HEK293T (cell line): ENCODE data around the gene CALCB.

Experiments
- CTCF ChIA-PET: fragments of 350-600 bp; formaldehyde crosslinking; extraction: SDS; loops from one replicate; lab custom pipeline; 2021; ENCODE audit warnings: antibody characterized with exemption, inconsistent platforms; lab: Yijun Ruan, JAX
- POLR2A ChIA-PET: fragments of 350-600 bp; formaldehyde crosslinking; extraction: SDS; loops from one replicate; lab custom pipeline; 2020; ENCODE audit warnings: antibody characterized with exemption, inconsistent platforms; lab: Yijun Ruan, JAX
- DNase-seq: peaks from one replicate; pipeline ENCODE4 v3.0.0; 2012; ENCODE audit warnings: mixed read lengths; ENCODE audit errors: extremely low spot score
- ARNT ChIP-seq: fragments of 450-650 bp; IDR thresholded peaks from 2 replicates; pipeline ENCODE4 v1.6.1; 2017; ENCODE audit warnings: mild to moderate bottlenecking
- BHLHE40 ChIP-seq: fragments of 450-650 bp; IDR thresholded peaks from 2 replicates; pipeline ENCODE4 v1.6.1; 2016; ENCODE audit warnings: mild to moderate bottlenecking, moderate library complexity, borderline replicate concordance
- CTBP1 ChIP-seq: fragments of 450-650 bp; IDR thresholded peaks from 2 replicates; pipeline ENCODE4 v1.6.1; 2016; ENCODE audit warnings: borderline replicate concordance
- ELF4 ChIP-seq: fragments of 450-650 bp; IDR thresholded peaks from 2 replicates; pipeline ENCODE4 v1.6.1; 2017; ENCODE audit warnings: antibody characterized with exemption
- FOXA1 ChIP-seq: fragments of 450-650 bp; IDR thresholded peaks from 2 replicates; pipeline ENCODE4 v1.6.1; 2016; ENCODE audit warnings: mild to moderate bottlenecking
- FOXK2 ChIP-seq: fragments of 450-650 bp; IDR thresholded peaks from 2 replicates; pipeline ENCODE4 v1.6.1; 2016; ENCODE audit warnings: mild to moderate bottlenecking
- FOXM1 ChIP-seq: fragments of 450-650 bp; IDR thresholded peaks from 2 replicates; pipeline ENCODE4 v1.6.1; 2017; ENCODE audit warnings: mild to moderate bottlenecking, borderline replicate concordance
- HDGF ChIP-seq: fragments of 450-650 bp; IDR thresholded peaks from 2 replicates; pipeline ENCODE4 v1.6.1; 2017; ENCODE audit warnings: antibody characterized with exemption, borderline replicate concordance
- L3MBTL2 ChIP-seq: fragments of 450-650 bp; conservative IDR thresholded peaks from 2 replicates; pipeline ENCODE4 v1.6.1; 2016; ENCODE audit warnings: mild to moderate bottlenecking
- LEF1 ChIP-seq: fragments of 450-650 bp; IDR thresholded peaks from 2 replicates; pipeline ENCODE4 v1.6.1; 2017; ENCODE audit warnings: mild to moderate bottlenecking, borderline replicate concordance
- NFRKB ChIP-seq: fragments of 450-650 bp; IDR thresholded peaks from 2 replicates; pipeline ENCODE4 v1.6.1; 2016; ENCODE audit warnings: mild to moderate bottlenecking, moderate library complexity
- SP1 ChIP-seq: fragments of 450-650 bp; IDR thresholded peaks from 2 replicates; pipeline ENCODE4 v1.6.1; 2017
- SUZ12 ChIP-seq: fragments of 450-650 bp; IDR thresholded peaks from 2 replicates; pipeline ENCODE4 v1.6.1; 2016; ENCODE audit warnings: mild to moderate bottlenecking
- TARDBP ChIP-seq: fragments of 450-650 bp; IDR thresholded peaks from 2 replicates; pipeline ENCODE4 v1.6.1; 2016
- ZNF384 ChIP-seq: fragments of 450-650 bp; IDR thresholded peaks from 2 replicates; pipeline ENCODE4 v1.6.1; 2016
- TF ChIP-seq, protein P1 (sequence below): fragments of 450-650 bp; IDR thresholded peaks from 2 replicates; pipeline ENCODE4 v1.6.1; 2016

The CALCB gene

DNA sequence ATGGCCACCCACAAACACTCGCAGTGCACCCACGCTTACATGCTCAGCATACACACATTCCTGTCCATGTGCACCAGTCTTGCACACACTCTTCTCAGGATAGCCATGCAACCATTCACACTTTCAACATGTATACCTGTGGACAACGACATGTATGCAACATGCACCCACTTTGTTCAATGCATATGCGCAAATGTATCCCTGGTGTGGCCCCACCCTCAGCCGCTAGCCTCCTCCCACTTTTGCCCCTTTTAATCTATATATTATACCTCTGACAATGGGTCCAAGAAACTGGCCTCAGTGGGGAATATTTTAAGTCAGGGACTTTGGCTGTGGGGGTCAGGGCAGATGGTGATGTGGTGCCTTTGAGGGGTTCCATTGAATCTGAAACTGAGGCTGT, 42.3 kb downstream of the CALCB start:
- TF ChIP-seq ARNT (no peak), SUZ12 (no peak), CTBP1 (no peak), LEF1 (no peak), FOXK2 (no peak), FOXA1 (no peak), L3MBTL2 (no peak), ELF4 (no peak), BHLHE40 (no peak)
- no peak for DNase-seq
- CTCF ChIA-PET = interaction anchor here (1.2 kb wide), 1 partner anchor 15 kb away, joined by 3 read pairs; no protein-coding TSS in a partner anchor
- POLR2A ChIA-PET = no interaction called here

DNA sequence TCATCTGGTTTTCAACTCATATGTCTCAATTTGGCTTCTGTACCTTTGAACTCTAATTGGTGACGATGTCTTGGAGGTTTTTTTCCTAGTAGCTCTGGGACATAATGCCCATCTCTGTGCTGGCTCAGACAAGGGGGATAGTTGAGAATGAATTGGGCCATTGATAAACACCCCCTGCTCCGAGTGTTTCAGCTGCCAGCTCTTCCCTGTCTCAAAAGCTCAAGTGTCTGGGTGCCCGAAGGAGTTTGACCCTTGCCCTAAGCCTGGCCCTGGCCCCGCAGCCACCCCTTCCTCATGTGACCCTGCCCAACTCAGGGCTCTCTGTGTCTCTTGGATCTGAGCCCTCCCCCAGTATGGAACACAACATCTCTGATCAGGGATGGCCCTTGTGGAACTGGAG, 44.4 kb downstream of the CALCB start:
- TF ChIP-seq FOXA1 = no peak
- TF ChIP-seq BHLHE40 = no peak
- no peak for TF ChIP-seq L3MBTL2
- no peak for TF ChIP-seq ELF4
- TF ChIP-seq ZNF384 = no peak
- TF ChIP-seq ARNT = no peak
- TF ChIP-seq FOXM1 = no peak
- no peak for TF ChIP-seq HDGF
- TF ChIP-seq SP1 = no peak
- no peak for TF ChIP-seq SUZ12
- no peak for TF ChIP-seq LEF1
- no peak for TF ChIP-seq TARDBP
- no peak for TF ChIP-seq NFRKB
- no peak for TF ChIP-seq CTBP1
- POLR2A ChIA-PET = no interaction called here
- CTCF ChIA-PET = no interaction called here
- no peak for DNase-seq

DNA sequence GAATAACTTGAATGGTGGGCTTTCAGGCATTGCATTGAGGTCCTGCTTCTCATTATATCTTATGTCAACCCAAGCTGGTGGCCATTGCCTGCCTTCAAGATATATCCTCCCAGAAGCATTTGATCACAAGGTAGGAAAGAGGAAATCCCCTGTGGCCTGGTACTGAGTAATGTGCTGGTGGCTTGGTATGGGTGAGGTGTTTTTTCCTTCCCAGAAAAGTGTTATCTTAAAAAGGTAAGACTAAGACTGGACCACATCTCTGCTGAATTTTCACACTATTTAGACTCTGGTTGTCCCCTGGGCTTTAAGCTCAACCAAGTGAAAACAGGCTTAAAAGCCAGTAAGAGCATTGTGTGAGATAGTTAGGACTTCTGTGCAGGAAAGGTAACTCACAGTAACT, 45.0 kb downstream of the CALCB start:
- ChIA-PET CTCF (no interaction called here), POLR2A (interaction anchor here (0.6 kb wide), 1 partner anchor 8 kb away, joined by 3 read pairs; no protein-coding TSS in a partner anchor)
- no peak for TF ChIP-seq TARDBP
- no peak for TF ChIP-seq FOXK2
- TF ChIP-seq CTBP1 = no peak
- no peak for TF ChIP-seq SP1
- no peak for TF ChIP-seq NFRKB
- no peak for TF ChIP-seq FOXA1
- TF ChIP-seq, protein P1, sequence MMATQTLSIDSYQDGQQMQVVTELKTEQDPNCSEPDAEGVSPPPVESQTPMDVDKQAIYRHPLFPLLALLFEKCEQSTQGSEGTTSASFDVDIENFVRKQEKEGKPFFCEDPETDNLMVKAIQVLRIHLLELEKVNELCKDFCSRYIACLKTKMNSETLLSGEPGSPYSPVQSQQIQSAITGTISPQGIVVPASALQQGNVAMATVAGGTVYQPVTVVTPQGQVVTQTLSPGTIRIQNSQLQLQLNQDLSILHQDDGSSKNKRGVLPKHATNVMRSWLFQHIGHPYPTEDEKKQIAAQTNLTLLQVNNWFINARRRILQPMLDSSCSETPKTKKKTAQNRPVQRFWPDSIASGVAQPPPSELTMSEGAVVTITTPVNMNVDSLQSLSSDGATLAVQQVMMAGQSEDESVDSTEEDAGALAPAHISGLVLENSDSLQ = no peak
- TF ChIP-seq SUZ12 = no peak
- TF ChIP-seq BHLHE40 = no peak
- TF ChIP-seq LEF1 = no peak
- no peak for TF ChIP-seq ELF4
- TF ChIP-seq HDGF = no peak
- no peak for TF ChIP-seq L3MBTL2
- TF ChIP-seq ZNF384 = no peak
- no peak for TF ChIP-seq ARNT
- TF ChIP-seq FOXM1 = no peak
- DNase-seq = no peak

DNA sequence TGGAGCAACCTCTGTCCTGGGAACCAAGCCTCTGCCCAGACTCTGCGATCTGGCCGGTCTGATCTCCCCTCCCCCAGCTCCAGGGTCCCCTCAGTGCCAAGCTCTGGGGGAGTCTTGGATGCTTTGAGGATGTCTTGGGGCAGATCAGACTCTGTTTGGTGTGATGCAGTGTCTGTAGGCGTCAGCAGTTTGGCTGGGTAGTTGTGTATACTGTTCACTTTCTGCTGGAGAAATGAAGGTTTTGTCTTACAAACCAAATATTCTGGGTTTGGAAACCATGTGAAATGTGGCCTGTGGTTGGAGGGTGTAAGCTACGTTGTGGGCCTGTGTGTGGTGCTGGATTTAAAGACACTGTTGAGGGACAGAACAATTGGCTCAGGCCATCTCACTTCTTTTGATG, 46.0 kb downstream of the CALCB start:
- DNase-seq = no peak
- CTCF ChIA-PET = no interaction called here
- POLR2A ChIA-PET = no interaction called here
- TF ChIP-seq SP1 (no peak), FOXA1 (no peak), TARDBP (no peak), L3MBTL2 (no peak), HDGF (no peak), FOXM1 (no peak)

DNA sequence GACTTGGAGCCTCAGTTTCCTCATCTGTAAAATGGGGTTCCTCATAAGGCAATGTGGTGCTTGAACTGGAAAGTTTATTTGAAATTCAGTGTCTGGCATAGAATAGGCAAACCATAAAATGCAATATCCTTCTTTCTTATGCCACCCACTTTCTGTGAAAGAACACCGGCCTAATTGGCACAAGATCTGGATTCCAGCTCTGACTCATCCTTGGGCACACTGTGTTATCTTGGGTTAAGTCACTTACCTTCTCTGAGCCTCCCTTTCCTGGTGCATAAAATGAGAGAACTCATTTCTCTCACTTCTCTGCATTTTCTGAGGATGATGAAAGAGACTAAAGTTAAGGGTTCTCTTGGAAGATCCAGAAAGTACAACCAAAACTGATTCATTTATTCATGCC, 46.4 kb downstream of the CALCB start:
- ChIA-PET POLR2A (no interaction called here), CTCF (no interaction called here)
- TF ChIP-seq HDGF (no peak), CTBP1 (no peak), ARNT (no peak), TARDBP (no peak), ELF4 (no peak), BHLHE40 (no peak), NFRKB (no peak), LEF1 (no peak), ZNF384 (no peak), SUZ12 (no peak), SP1 (no peak), L3MBTL2 (no peak), FOXA1 (no peak), FOXK2 (no peak), FOXM1 (no peak)
- TF ChIP-seq, protein P1 = no peak
- no peak for DNase-seq

DNA sequence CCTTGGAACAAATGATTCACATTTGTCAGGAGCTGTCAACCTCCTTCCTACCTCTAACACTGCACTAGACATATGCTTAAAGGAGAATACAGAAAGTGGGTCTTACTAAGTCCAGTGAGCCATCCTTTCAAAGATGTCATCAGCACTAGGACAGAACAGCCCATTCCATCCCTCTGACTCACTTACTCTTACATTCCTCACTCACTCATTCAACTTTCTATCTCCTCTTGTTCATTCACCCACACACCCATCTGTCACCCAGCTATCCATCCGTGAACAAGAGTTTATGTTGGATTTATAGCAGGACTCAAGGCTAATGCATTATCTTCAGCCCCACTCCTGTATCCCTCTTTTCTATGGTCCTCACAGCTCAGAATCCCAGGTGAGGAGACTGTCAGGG, 50.5 kb downstream of the CALCB start:
- ChIA-PET POLR2A (no interaction called here), CTCF (no interaction called here)
- TF ChIP-seq FOXA1 = no peak
- TF ChIP-seq NFRKB = no peak
- TF ChIP-seq ZNF384 = no peak
- TF ChIP-seq HDGF = no peak
- no peak for TF ChIP-seq BHLHE40
- TF ChIP-seq TARDBP = no peak
- TF ChIP-seq SUZ12 = no peak
- no peak for TF ChIP-seq L3MBTL2
- no peak for TF ChIP-seq SP1
- TF ChIP-seq, protein P1 = no peak
- TF ChIP-seq LEF1 = no peak
- TF ChIP-seq CTBP1 = no peak
- TF ChIP-seq ELF4 = no peak
- no peak for TF ChIP-seq FOXK2
- TF ChIP-seq ARNT = no peak
- TF ChIP-seq FOXM1 = no peak
- DNase-seq = no peak
